ENCODE data around the gene INPP5D. TPM values are rescaled to one million over a fixed set of nuclear protein-coding genes. Genes with fewer than 3 reads are reported as not detected.
"Not testable (repeated sequence)": the region's sequence is repeated elsewhere in the genome, so short reads cannot be mapped to it uniquely, and the experiment has no call there.

Gene INPP5D
- total RNA-seq, 2 experiments from 2014 or later, result 52.4 to 54.9 TPM

DNA sequence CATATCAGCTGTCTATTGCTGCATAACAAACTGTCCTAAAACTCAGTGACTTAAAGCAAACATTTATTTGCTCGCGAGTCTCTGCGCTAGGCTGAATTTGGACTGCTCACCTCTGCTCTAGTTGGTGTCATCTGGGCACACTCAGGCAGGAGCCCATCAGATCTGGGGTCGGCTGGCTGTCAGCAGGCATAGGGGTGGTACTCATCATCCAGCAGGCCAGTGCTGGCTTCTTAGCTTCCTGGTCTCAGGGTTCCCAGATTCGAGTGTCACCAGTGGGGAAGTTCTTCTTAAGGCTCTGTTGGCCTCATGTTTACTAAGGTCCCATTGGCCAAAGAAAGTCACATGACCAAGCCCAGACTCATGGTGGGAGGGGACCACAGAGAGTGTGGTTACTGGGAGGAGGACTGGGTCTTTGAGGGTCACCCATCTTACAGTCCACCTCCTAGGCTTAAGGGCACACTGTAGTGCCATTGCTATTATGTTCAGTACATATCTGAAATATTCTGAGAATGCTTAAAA, 119.8 kb downstream of the INPP5D start:
- Mint-ChIP-seq H3K27ac (no peak overlapping the region), H3K4me3 (no peak overlapping the region), H3K36me3 (peaks cover 39% of the 10 kb centered on the region), H3K9me3 (no peaks in the 10 kb centered on the region), H3K27me3 (no peaks in the 10 kb centered on the region), H3K4me1 (ENCODE audit: low read depth) (no peaks in the 10 kb centered on the region)
- ChIA-PET CTCF (no interaction called here), POLR2A (no interaction called here)
- intact Hi-C loops (cut with micrococcal nuclease), result no loop called here
- DNase-seq, result no peak

DNA sequence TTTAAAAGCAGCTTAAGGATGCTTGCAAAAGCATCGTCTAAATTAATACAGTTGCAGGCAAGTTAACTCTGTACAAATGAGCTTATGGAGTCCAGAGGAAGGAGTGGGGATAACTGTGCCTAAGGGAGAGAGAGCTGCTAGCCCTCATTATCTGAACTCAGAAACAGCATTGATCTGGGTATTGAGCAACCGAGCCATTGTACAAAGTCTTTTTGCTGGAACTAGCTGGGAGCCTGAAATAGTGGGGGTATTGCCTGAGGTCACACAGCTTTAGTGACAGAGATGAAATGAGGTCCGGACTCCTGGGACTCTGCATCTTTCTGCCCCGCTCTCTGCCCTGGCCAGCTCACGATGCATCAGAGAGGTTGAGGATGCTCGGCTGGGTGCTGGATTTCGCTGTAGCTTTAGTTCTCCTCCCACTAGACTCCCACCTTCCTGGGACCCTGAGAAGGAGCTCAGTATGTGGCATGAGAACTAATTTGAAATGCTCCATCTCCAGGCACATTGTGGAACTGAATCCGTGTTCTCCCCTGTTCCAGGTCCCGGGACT, 123.8 kb downstream of the INPP5D start:
- intact Hi-C loops (cut with micrococcal nuclease), result no loop called here
- peaks cover 51% of the 10 kb centered on the region for H3K36me3 Mint-ChIP-seq
- H3K4me3 Mint-ChIP-seq, result no peak overlapping the region
- no peaks in the 10 kb centered on the region for H3K4me1 Mint-ChIP-seq (ENCODE audit: low read depth)
- POLR2A ChIA-PET, result no interaction called here
- no peaks in the 10 kb centered on the region for H3K27me3 Mint-ChIP-seq
- no peak overlapping the region for H3K27ac Mint-ChIP-seq
- no peak for DNase-seq
- CTCF ChIA-PET, result interaction anchor here (1.9 kb wide), 1 partner anchor 68 kb away, joined by 4 read pairs; the partner anchor contains the start of gene ATG16L1
- no peaks in the 10 kb centered on the region for H3K9me3 Mint-ChIP-seq

DNA sequence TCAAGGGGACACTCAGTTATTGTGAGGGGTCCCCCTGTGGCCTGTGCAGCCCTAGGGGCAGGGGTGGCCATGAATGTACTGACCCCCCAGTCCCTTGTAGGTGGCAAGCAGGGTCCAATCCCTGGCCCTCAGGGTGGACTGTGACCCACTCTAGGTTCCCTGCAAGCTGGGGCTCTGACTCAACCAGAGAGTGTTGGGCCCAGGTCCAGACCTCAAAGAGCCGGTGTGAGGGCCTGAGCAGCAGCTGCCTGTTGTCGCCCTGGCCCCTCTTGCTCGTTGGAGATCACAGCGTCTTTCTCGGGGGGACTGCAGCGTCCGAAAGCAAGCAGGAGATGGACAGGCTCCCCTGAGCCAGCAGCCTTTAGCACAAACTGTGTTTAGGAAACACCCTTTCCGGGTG, 124.5 kb downstream of the INPP5D start:
- H3K4me3 Mint-ChIP-seq, result no peak overlapping the region
- intact Hi-C loops (cut with micrococcal nuclease), result no loop called here
- H3K27me3 Mint-ChIP-seq, result no peaks in the 10 kb centered on the region
- no peak overlapping the region for H3K27ac Mint-ChIP-seq
- no peaks in the 10 kb centered on the region for H3K4me1 Mint-ChIP-seq (ENCODE audit: low read depth)
- H3K36me3 Mint-ChIP-seq, result peaks cover 49% of the 10 kb centered on the region
- ChIA-PET CTCF (interaction anchor here (1.9 kb wide), 1 partner anchor 67 kb away, joined by 4 read pairs; the partner anchor contains the start of gene ATG16L1), POLR2A (no interaction called here)
- no peaks in the 10 kb centered on the region for H3K9me3 Mint-ChIP-seq
- DNase-seq, result no peak

DNA sequence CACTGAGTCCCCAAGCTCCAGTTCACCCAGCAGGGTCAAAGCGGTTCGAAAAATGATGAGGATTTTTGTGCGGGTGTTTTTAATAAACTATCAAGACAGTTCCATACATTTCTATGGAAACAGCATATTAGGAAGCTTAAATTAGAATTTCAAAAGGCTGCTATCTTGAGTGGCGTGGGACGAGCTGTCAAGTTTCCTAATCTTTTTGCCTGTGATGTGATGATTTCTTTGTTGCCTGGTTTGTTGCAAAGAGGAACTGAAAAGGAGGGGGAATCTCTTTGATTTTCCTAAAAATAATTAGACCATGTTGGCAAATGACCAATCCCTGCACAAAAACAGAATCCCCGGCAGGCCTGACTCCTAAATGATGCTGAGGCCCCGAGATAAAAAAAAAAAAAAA, 125.2 kb downstream of the INPP5D start:
- no peaks in the 10 kb centered on the region for H3K9me3 Mint-ChIP-seq
- no peaks in the 10 kb centered on the region for H3K27me3 Mint-ChIP-seq
- H3K4me1 Mint-ChIP-seq (ENCODE audit: low read depth), result no peaks in the 10 kb centered on the region
- H3K36me3 Mint-ChIP-seq, result peaks cover 55% of the 10 kb centered on the region
- intact Hi-C loops (cut with micrococcal nuclease), result no loop called here
- H3K27ac Mint-ChIP-seq, result no peak overlapping the region
- H3K4me3 Mint-ChIP-seq, result no peak overlapping the region
- CTCF ChIA-PET, result interaction anchor here (1.2 to 1.9 kb wide), 2 partner anchors 17 to 67 kb away, joined by 3 to 4 read pairs; partner anchors contain the start of gene ATG16L1
- no peak for DNase-seq
- POLR2A ChIA-PET, result no interaction called here

DNA sequence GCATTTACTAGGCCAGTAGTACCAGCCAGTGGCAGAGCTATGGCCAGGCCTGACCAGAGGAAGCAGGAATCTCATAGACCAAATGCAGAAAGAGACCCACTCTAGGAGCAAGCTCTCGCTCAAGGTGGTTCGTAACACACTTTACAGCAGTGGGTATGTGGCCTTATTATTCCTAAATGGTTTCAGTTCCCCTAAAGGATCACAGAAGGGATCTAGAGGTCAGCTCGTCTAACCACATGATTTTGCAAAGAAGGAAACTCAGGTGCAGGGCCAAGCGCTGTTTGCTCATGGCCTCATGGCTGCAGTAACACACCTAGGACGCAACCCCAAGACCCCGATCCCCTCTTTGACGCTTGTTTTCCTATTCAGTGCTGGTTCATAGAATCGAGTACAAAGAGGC, 125.8 kb downstream of the INPP5D start:
- DNase-seq, result no peak
- intact Hi-C loops (cut with micrococcal nuclease), result no loop called here
- Mint-ChIP-seq H3K4me1 (ENCODE audit: low read depth) (no peaks in the 10 kb centered on the region), H3K4me3 (no peak overlapping the region), H3K36me3 (peaks cover 57% of the 10 kb centered on the region), H3K27me3 (no peaks in the 10 kb centered on the region), H3K27ac (no peak overlapping the region), H3K9me3 (no peaks in the 10 kb centered on the region)
- CTCF ChIA-PET, result interaction anchor here (1.2 kb wide), 1 partner anchor 16 kb away, joined by 3 read pairs; no protein-coding TSS in a partner anchor
- POLR2A ChIA-PET, result no interaction called here

DNA sequence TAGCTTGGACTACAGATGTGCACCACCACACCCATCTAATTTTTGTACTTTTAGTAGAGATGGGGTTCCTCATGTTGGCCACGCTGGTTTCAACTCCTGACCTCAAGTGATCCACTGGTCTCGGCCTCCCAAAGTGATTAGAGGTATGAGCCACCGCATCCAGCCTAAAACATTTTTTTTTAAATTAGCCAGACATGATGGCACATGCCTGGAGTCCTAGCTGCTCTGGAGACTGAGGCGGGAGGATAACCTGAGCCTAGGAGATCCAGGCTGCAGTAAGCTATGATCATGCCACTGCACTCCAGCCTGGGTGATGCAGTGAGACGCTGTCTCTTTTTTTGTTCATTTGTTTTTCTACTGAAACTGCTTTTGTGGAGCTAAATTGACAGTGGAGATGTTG, 126.7 kb downstream of the INPP5D start:
- Mint-ChIP-seq H3K9me3 (no peaks in the 10 kb centered on the region), H3K27ac (no peak overlapping the region), H3K4me3 (no peak overlapping the region), H3K4me1 (ENCODE audit: low read depth) (no peaks in the 10 kb centered on the region), H3K27me3 (no peaks in the 10 kb centered on the region), H3K36me3 (peaks cover 57% of the 10 kb centered on the region)
- DNase-seq, result no peak
- POLR2A ChIA-PET, result interaction anchor here (0.6 kb wide), 1 partner anchor 14 kb away, joined by 3 read pairs; no protein-coding TSS in a partner anchor
- CTCF ChIA-PET, result interaction anchor here (0.6 kb wide), 1 partner anchor 120 kb away, joined by 3 read pairs; no protein-coding TSS in a partner anchor
- intact Hi-C loops (cut with micrococcal nuclease), result no loop called here

DNA sequence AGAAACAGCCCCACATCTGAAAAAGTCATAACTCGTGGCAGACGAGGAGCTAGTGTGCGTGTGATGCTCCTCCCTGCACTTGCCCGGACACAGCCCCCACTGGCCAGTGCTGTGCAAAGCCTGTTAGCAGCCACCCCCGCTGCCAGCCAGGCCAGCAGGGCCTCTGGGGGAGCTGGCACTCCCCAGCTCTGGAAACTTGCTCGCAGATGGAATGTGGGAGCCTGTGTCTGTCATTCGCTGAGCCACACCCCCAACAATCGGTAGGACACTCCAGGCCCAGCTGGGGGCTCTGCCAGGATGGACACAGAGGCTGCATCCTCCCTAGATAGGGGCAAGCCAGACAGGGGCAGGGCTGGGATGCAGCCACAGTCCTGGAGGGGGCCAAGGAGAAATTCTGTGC, 128.9 kb downstream of the INPP5D start:
- POLR2A ChIA-PET, result no interaction called here
- Mint-ChIP-seq H3K9me3 (no peaks in the 10 kb centered on the region), H3K27ac (no peak overlapping the region), H3K4me1 (ENCODE audit: low read depth) (no peaks in the 10 kb centered on the region), H3K36me3 (peaks cover 52% of the 10 kb centered on the region), H3K4me3 (no peak overlapping the region), H3K27me3 (no peaks in the 10 kb centered on the region)
- CTCF ChIA-PET, result no interaction called here
- intact Hi-C loops (cut with micrococcal nuclease), result no loop called here
- DNase-seq, result no peak

DNA sequence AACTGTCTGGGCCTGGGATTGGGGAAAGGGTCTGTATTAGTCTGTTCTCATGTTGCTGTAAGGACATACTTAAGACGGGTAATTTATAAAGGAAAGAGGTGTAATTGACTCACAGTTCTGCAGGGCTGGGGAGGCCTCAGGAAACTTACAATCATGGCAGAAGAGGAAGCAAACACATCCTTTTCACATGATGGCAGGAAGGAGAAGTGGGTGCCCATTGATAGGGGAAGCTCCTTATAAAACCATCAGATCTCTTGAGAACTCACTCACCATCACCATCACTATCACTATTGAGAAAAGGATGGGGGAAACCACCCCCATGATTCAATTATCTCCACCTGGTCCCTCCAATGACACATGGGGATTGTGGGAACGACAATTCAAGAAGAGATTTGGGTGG, 130.9 kb downstream of the INPP5D start:
- DNase-seq; H3K4me3 Mint-ChIP-seq; intact Hi-C loops (cut with micrococcal nuclease); H3K27ac Mint-ChIP-seq; POLR2A ChIA-PET; H3K4me1 Mint-ChIP-seq (ENCODE audit: low read depth); H3K27me3 Mint-ChIP-seq; H3K9me3 Mint-ChIP-seq; CTCF ChIA-PET: not testable (repeated sequence)
- H3K36me3 Mint-ChIP-seq, result peaks cover 46% of the 10 kb centered on the region

DNA sequence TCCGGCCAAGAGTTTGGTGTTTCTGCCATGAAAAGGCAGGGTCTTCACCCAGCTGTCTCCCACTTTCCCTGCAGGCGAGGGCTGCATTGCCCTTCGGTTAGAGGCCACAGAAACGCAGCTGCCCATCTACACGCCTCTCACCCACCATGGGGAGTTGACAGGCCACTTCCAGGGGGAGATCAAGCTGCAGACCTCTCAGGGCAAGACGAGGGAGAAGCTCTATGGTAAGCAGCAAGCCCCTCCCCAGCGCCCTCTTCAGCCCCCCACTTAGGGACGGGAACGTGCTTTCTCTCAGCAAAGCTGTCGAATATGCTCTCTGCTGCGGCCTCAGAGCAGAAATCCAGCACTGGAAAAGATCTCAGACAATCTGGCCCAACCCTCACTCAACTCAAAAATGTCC, 133.6 kb downstream of the INPP5D start:
- Mint-ChIP-seq H3K27ac (no peak overlapping the region), H3K36me3 (peaks cover 49% of the 10 kb centered on the region), H3K9me3 (no peaks in the 10 kb centered on the region), H3K27me3 (no peaks in the 10 kb centered on the region), H3K4me3 (no peak overlapping the region), H3K4me1 (ENCODE audit: low read depth) (no peaks in the 10 kb centered on the region)
- ChIA-PET POLR2A (no interaction called here), CTCF (no interaction called here)
- intact Hi-C loops (cut with micrococcal nuclease), result no loop called here
- no peak for DNase-seq

DNA sequence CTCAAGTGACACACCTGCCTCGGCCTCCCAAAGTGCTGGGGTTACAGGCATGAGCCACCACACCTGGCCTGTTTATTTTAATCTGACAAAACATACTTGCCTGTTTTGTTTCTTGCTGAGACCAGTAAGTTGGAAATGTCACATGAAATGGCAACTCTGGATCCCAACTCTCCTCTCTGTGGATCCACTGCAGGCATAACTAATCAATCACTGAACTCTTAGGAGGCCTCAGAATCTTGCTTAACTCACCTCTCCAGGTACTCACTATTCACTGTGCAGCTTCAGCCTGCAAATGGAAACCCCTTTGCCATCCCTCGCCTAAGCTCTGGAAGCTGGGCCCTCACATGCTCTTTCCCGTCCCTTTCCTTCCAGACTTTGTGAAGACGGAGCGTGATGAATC, 134.9 kb downstream of the INPP5D start:
- no peak for DNase-seq
- CTCF ChIA-PET, result no interaction called here
- no peak overlapping the region for H3K4me3 Mint-ChIP-seq
- POLR2A ChIA-PET, result no interaction called here
- H3K4me1 Mint-ChIP-seq (ENCODE audit: low read depth), result no peaks in the 10 kb centered on the region
- H3K27ac Mint-ChIP-seq, result no peak overlapping the region
- H3K27me3 Mint-ChIP-seq, result no peaks in the 10 kb centered on the region
- peaks cover 44% of the 10 kb centered on the region for H3K36me3 Mint-ChIP-seq
- no peaks in the 10 kb centered on the region for H3K9me3 Mint-ChIP-seq
- intact Hi-C loops (cut with micrococcal nuclease), result no loop called here

DNA sequence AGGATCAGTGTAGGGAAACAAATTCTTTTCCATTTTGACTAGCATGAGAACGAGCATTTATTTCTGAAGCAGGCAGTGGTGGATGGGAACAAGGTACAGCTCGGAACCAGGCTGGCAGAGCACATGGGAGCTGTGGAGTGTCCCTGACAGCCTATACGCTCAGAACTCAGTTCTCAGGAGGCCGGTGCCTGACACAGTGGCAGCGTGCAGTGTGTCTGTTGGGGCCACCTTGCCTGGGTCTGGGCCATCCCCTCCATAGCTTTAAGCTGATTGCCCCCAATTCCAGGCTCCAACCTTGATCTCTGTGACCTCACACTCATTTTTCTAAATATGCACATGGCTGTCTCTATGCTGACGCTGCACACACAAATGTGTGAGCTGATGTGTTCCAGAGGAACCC, 136.9 kb downstream of the INPP5D start:
- ChIA-PET CTCF (no interaction called here), POLR2A (no interaction called here)
- H3K4me1 Mint-ChIP-seq (ENCODE audit: low read depth), result no peaks in the 10 kb centered on the region
- H3K4me3 Mint-ChIP-seq, result no peak overlapping the region
- no peaks in the 10 kb centered on the region for H3K27me3 Mint-ChIP-seq
- H3K27ac Mint-ChIP-seq, result no peak overlapping the region
- no peaks in the 10 kb centered on the region for H3K9me3 Mint-ChIP-seq
- DNase-seq, result no peak
- H3K36me3 Mint-ChIP-seq, result peaks cover 45% of the 10 kb centered on the region
- intact Hi-C loops (cut with micrococcal nuclease), result no loop called here

DNA sequence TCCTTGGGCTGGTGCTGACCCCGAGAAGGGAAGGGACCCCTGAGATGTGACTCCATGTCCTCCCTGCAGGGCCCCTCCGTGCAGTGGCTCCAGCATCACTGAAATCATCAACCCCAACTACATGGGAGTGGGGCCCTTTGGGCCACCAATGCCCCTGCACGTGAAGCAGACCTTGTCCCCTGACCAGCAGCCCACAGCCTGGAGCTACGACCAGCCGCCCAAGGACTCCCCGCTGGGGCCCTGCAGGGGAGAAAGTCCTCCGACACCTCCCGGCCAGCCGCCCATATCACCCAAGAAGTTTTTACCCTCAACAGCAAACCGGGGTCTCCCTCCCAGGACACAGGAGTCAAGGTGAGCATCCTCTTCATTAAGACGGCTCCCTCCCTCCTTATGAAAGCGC, 137.9 kb downstream of the INPP5D start:
- POLR2A ChIA-PET, result no interaction called here
- no peak for DNase-seq
- H3K4me3 Mint-ChIP-seq, result no peak overlapping the region
- CTCF ChIA-PET, result no interaction called here
- H3K36me3 Mint-ChIP-seq, result peaks cover 55% of the 10 kb centered on the region
- H3K27ac Mint-ChIP-seq, result no peak overlapping the region
- H3K27me3 Mint-ChIP-seq, result no peaks in the 10 kb centered on the region
- H3K4me1 Mint-ChIP-seq (ENCODE audit: low read depth), result no peaks in the 10 kb centered on the region
- H3K9me3 Mint-ChIP-seq, result no peaks in the 10 kb centered on the region
- intact Hi-C loops (cut with micrococcal nuclease), result no loop called here

DNA sequence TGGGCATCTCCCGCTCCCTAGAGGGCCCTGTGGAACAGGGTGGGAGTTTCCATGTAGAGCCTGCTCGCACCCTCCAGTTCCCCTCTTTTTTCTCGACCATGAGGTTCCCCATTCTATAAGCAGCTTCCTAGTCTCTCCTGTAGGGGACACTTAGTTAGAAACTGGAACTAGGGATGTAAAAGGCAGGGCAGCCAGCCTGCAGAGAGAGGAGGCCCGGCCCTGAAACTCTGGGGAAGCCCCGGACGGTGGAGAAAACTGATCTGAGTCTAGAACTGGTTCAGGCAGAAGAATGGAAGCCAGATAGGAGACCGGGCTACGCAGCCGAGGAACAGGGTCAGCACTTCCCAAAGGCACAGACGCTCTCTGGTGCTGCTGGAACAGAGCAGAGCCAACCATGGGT, 139.7 kb downstream of the INPP5D start:
- no peak for DNase-seq
- Mint-ChIP-seq H3K4me3 (no peak overlapping the region), H3K27me3 (no peaks in the 10 kb centered on the region), H3K9me3 (no peaks in the 10 kb centered on the region), H3K36me3 (peaks cover 64% of the 10 kb centered on the region), H3K27ac (no peak overlapping the region), H3K4me1 (ENCODE audit: low read depth) (no peaks in the 10 kb centered on the region)
- ChIA-PET CTCF (no interaction called here), POLR2A (no interaction called here)
- intact Hi-C loops (cut with micrococcal nuclease), result no loop called here

All from activated CD4-positive, alpha-beta memory T cell treated with anti-CD3 and anti-CD28 coated beads for 36 hours (primary cell).